ENCODE measurements around the gene PSMC3IP.

GRCh38 chr17:42596386-42596785 lies 18.9 kb upstream of the PSMC3IP start:
- TF ChIP-seq CTCF (IDR thresholded peaks at IDR 0.05) (no peak), POLR2A (IDR thresholded peaks at IDR 0.05) (no peak)
